Activated naive CD8-positive, alpha-beta T cell treated with anti-CD3 and anti-CD28 coated beads, Interleukin-2, amount 50 U/mL, for 16 hours (primary cell): ENCODE measurements around the gene CCDC141.
"Not testable (repeated sequence)": the region's sequence is repeated elsewhere in the genome, so short reads cannot be mapped to it uniquely, and the experiment has no call there.

Experiments used
- DNase-seq: peaks from one replicate; pipeline ENCODE4 v3.0.0-alpha.2; 2020; ENCODE audit warnings: low read depth, low spot score

Gene CCDC141

GRCh38 chr2:179049546-179050311 is at the start of gene CCDC141:
CCDC141 (minus strand) TSS chr2:179050137; CDS start chr2:179049941, 196 bp downstream.
- no peak for DNase-seq

GRCh38 chr2:179098080-179098689 is 48.2 kb upstream of the CCDC141 start:
- no peak for DNase-seq

GRCh38 chr2:179097131-179097530 is 47.2 kb upstream of the CCDC141 start:
- DNase-seq, result no peak

GRCh38 chr2:179096090-179096489 is 46.2 kb upstream of the CCDC141 start:
- DNase-seq, result no peak

- DNase-seq, result not testable (repeated sequence)
Measured at GRCh38 chr2:179092912-179093311, 43.0 kb upstream of the CCDC141 start.

- no peak for DNase-seq
Measured at GRCh38 chr2:179082697-179083096, 32.8 kb upstream of the CCDC141 start.

GRCh38 chr2:179081954-179082353 is 32.0 kb upstream of the CCDC141 start:
- no peak for DNase-seq

GRCh38 chr2:179072527-179072926 is 22.6 kb upstream of the CCDC141 start:
- DNase-seq, result no peak

- no peak for DNase-seq
Measured at GRCh38 chr2:179071810-179072355, 21.9 kb upstream of the CCDC141 start.

GRCh38 chr2:179070895-179071294 is 21.0 kb upstream of the CCDC141 start:
- DNase-seq, result no peak

- DNase-seq, result no peak
Measured at GRCh38 chr2:179069685-179070084, 19.7 kb upstream of the CCDC141 start.

GRCh38 chr2:179068991-179069643 is 19.2 kb upstream of the CCDC141 start:
- DNase-seq, result no peak

- DNase-seq, result no peak
Measured at GRCh38 chr2:179059026-179059700, 9.2 kb upstream of the CCDC141 start.

GRCh38 chr2:179057737-179058136 is 7.8 kb upstream of the CCDC141 start:
- no peak for DNase-seq

GRCh38 chr2:179053568-179053967 is 3.6 kb upstream of the CCDC141 start:
- DNase-seq, result not testable (repeated sequence)

GRCh38 chr2:179051250-179051649 is 1.3 kb upstream of the CCDC141 start:
- no peak for DNase-seq

GRCh38 chr2:179050755-179051154 is 818 bp upstream of the CCDC141 start:
- no peak for DNase-seq

GRCh38 chr2:179049203-179049545 is 763 bp downstream of the CCDC141 start:
- no peak for DNase-seq

GRCh38 chr2:179048099-179048498 is 1.8 kb downstream of the CCDC141 start:
- DNase-seq, result no peak

GRCh38 chr2:179045602-179046001 is 4.3 kb downstream of the CCDC141 start:
- DNase-seq, result not testable (repeated sequence)

GRCh38 chr2:179044500-179044899 is 5.4 kb downstream of the CCDC141 start:
- DNase-seq, result no peak

GRCh38 chr2:179037807-179038206 is 12.1 kb downstream of the CCDC141 start:
- no peak for DNase-seq
